Measurements from ENCODE around the gene IFRD2. TPM values are rescaled to one million over a fixed set of nuclear protein-coding genes. Genes with fewer than 3 reads are reported as not detected.
"Not testable (repeated sequence)": the region's sequence is repeated elsewhere in the genome, so short reads cannot be mapped to it uniquely, and the experiment has no call there.

Gene IFRD2
- total RNA-seq, 2 experiments from 2014 or later, result 100 to 125 TPM

- intact Hi-C loops (cut with DNase I, micrococcal nuclease); POLR2A ChIA-PET; DNase-seq; H3K4me1 Mint-ChIP-seq; ATAC-seq; H3K27ac Mint-ChIP-seq; H3K4me3 Mint-ChIP-seq; H3K27me3 Mint-ChIP-seq; H3K9me3 Mint-ChIP-seq (ENCODE audit: low read depth): not testable (repeated sequence)
- peaks cover 19% of the 10 kb centered on the region for H3K36me3 Mint-ChIP-seq (ENCODE audit: low read depth)
- CTCF ChIA-PET, result interaction anchor here (1.4 kb wide), 1 partner anchor 9 kb away, joined by 5 read pairs; no protein-coding TSS in a partner anchor
Observed at GRCh38 chr3:50284121-50284520, 8.1 kb downstream of the IFRD2 start.

- ATAC-seq (no peak), DNase-seq (no peak)
- Mint-ChIP-seq H3K27me3 (peaks cover 25% of the 10 kb centered on the region), H3K36me3 (ENCODE audit: low read depth) (no peaks in the 10 kb centered on the region), H3K4me1 (peaks cover 10% of the 10 kb centered on the region), H3K4me3 (no peak overlapping the region), H3K27ac (no peak overlapping the region), H3K9me3 (ENCODE audit: low read depth) (no peaks in the 10 kb centered on the region)
- ChIA-PET POLR2A (interaction anchor here (0.6 to 0.7 kb wide), 3 partner anchors 12 to 22 kb away, joined by 3 to 5 read pairs (median 3); no protein-coding TSS in a partner anchor), CTCF (interaction anchor here (0.6 to 0.9 kb wide), 3 partner anchors 61 to 356 kb away, joined by 3 to 4 read pairs (median 3); partner anchors contain the start of gene RASSF1)
- intact Hi-C loops (cut with DNase I, micrococcal nuclease), result loop anchor here in 1 of 2 experiments (10.0 kb wide), 1 partner anchor 45 kb away; the partner anchor contains the start of genes HYAL2 and TUSC2
Observed at GRCh38 chr3:50279255-50280016, 12.8 kb downstream of the IFRD2 start.

- no peak for ATAC-seq
Observed at GRCh38 chr3:50278880-50279224, 13.4 kb downstream of the IFRD2 start, which contains the start of gene LSMEM2. TSS of gene LSMEM2 (plus strand) at chr3:50279087. CDS start at chr3:50279114, 27 bp downstream.

DNA sequence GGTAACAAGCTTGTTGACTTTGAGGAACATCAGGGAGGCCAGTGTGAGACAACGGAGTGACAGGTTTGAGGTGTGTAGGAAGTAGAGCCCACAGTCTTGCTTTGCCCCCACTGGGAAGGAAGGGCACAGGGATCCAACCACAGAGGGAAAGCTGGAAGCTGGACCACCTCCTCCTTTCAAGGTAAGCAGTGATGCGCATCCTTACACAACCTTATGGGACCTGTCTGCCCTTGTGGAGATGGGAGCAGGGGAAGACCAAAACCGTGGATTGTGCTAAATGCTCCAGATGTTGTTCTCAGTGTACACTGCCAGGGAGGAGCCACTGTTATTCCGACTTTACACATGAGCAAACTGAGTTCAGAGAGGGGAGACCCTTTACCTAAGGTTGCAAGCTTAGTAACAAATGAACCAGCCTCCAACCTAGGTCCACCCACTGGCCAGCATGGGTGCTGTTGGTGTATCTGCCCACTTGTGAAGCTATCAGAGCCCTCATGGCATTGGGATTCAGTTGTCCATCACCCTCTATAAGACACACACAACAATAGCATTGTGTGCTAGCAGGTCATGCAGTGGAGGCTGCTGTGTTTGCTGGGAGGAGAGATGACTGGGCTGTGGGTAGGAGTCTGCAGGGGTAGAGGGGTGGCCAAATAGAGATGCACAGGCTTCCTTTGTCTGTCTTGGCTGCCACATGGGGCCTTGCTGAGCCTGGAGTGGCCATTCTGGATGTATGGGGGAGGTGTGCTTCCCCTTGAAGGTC, 13.9 kb downstream of the IFRD2 start:
- Mint-ChIP-seq H3K36me3 (ENCODE audit: low read depth) (no peaks in the 10 kb centered on the region), H3K4me1 (peaks cover 17% of the 10 kb centered on the region), H3K9me3 (ENCODE audit: low read depth) (no peaks in the 10 kb centered on the region), H3K27me3 (peaks cover 31% of the 10 kb centered on the region), H3K4me3 (no peak overlapping the region), H3K27ac (no peak overlapping the region)
- CTCF ChIA-PET, result interaction anchor here (0.5 to 1.0 kb wide), 4 partner anchors 46 to 63 kb away, joined by 3 to 4 read pairs (median 3); partner anchors contain the start of gene RASSF1
- DNase-seq (no peak), ATAC-seq (no peak)
- intact Hi-C loops (cut with DNase I, micrococcal nuclease), result loop anchor here in 1 of 2 experiments (10.0 kb wide), 1 partner anchor 46 kb away; the partner anchor contains the start of genes HYAL2 and TUSC2
- POLR2A ChIA-PET, result interaction anchor here (0.6 kb wide), 1 partner anchor 156 kb away, joined by 3 read pairs; no protein-coding TSS in a partner anchor

More at GRCh38 chr3:50278880-50279224, 13.4 kb downstream of the IFRD2 start, which contains the start of gene LSMEM2:
- Mint-ChIP-seq H3K9me3 (ENCODE audit: low read depth) (no peaks in the 10 kb centered on the region), H3K36me3 (ENCODE audit: low read depth) (no peaks in the 10 kb centered on the region), H3K4me1 (peaks cover 16% of the 10 kb centered on the region), H3K27ac (no peak within 1 kb of the TSS), H3K4me3 (no peak within 1 kb of the TSS), H3K27me3 (peaks cover 29% of the 10 kb centered on the region)
- ChIA-PET POLR2A (no interaction called here), CTCF (interaction anchor here (0.9 kb wide), 1 partner anchor 62 kb away, joined by 4 read pairs; the partner anchor contains the start of gene RASSF1)
- no peak for DNase-seq
- intact Hi-C loops (cut with DNase I, micrococcal nuclease), result loop anchor here in 1 of 2 experiments (10.0 kb wide), 1 partner anchor 46 kb away; the partner anchor contains the start of genes HYAL2 and TUSC2

DNA sequence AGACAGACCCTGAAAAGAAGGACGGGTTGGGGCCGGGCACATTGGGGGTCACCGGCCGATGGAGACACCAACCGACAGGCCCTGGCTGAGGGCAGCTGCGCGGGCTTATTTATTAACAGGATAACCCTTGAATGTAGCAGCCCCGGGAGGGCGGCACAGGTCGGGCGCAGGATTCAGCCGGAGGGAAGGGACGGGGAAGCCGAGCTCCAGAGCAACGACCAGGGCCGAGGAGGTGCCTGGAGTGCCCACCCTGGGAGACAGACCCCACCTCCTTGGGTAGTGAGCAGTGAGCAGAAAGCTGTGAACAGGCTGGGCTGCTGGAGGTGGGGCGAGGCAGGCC, 15.5 kb downstream of the IFRD2 start:
- ChIA-PET POLR2A (interaction anchor here (0.6 kb wide), 2 partner anchors 13 to 323 kb away, joined by 4 to 7 read pairs; no protein-coding TSS in a partner anchor), CTCF (interaction anchor here (0.5 to 1.4 kb wide), 5 partner anchors 41 to 161 kb away, joined by 3 to 4 read pairs (median 3); partner anchors contain the start of gene GNAI2)

DNA sequence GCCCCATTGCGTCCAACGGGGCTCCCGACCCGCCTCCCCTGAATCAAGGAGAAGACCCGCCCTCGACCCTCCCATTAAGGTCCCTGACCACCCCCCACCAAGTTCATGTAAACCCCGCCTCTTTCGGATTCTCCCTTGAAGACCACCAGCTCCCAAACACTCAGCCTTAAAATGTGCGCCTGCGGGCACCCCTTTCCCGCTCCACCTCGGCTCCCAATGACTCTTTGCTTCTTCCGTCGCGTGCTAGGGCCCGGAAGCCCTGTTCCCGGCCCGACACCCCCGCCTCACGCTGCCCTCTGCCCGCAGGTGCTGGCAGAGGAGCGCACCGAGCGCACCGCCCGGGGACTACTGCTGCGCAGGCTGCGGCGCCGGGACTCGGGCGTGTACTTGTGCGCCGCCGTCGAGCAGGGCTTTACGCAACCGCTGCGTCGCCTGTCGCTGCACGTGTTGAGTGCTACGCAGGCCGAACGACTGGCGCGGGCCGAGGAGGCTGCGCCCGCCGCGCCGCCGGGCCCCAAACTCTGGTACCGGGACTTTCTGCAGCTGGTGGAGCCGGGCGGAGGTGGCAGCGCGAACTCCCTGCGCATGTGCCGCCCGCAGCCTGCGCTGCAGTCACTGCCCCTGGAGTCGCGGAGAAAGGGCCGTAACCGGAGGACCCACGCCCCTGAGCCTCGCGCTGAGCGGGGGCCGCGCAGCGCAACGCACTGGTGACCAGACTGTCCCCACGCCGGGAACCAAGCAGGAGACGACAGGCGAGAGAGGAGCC, 16.1 kb downstream of the IFRD2 start:
- Mint-ChIP-seq H3K36me3 (ENCODE audit: low read depth) (no peaks in the 10 kb centered on the region), H3K9me3 (ENCODE audit: low read depth) (no peaks in the 10 kb centered on the region), H3K27me3 (peaks cover 35% of the 10 kb centered on the region), H3K4me1 (peaks cover 25% of the 10 kb centered on the region), H3K27ac (no peak overlapping the region), H3K4me3 (peak overlapping the region; percentile 43)
- POLR2A ChIA-PET, result no interaction called here
- ATAC-seq (peak; percentile 23), DNase-seq (peak; percentile 75)
- CTCF ChIA-PET, result interaction anchor here (0.5 to 3.1 kb wide), 6 partner anchors 8 to 94 kb away, joined by 3 to 21 read pairs (median 4); partner anchors contain the start of gene GNAI2
- intact Hi-C loops (cut with DNase I, micrococcal nuclease), result loop anchor here in 1 of 2 experiments (10.0 kb wide), 1 partner anchor 49 kb away; the partner anchor contains the start of genes HYAL2 and TUSC2

More for the DNA sequence above, 15.5 kb downstream of the IFRD2 start:
- intact Hi-C loops (cut with DNase I, micrococcal nuclease), result loop anchor here in 1 of 2 experiments (10.0 kb wide), 1 partner anchor 48 kb away; the partner anchor contains the start of genes HYAL2 and TUSC2
- no peak for DNase-seq
- H3K4me1 Mint-ChIP-seq, result peaks cover 25% of the 10 kb centered on the region
- H3K27ac Mint-ChIP-seq, result no peak overlapping the region
- H3K4me3 Mint-ChIP-seq, result no peak overlapping the region
- no peaks in the 10 kb centered on the region for H3K36me3 Mint-ChIP-seq (ENCODE audit: low read depth)
- no peaks in the 10 kb centered on the region for H3K9me3 Mint-ChIP-seq (ENCODE audit: low read depth)
- peaks cover 35% of the 10 kb centered on the region for H3K27me3 Mint-ChIP-seq
- ATAC-seq, result no peak

DNA sequence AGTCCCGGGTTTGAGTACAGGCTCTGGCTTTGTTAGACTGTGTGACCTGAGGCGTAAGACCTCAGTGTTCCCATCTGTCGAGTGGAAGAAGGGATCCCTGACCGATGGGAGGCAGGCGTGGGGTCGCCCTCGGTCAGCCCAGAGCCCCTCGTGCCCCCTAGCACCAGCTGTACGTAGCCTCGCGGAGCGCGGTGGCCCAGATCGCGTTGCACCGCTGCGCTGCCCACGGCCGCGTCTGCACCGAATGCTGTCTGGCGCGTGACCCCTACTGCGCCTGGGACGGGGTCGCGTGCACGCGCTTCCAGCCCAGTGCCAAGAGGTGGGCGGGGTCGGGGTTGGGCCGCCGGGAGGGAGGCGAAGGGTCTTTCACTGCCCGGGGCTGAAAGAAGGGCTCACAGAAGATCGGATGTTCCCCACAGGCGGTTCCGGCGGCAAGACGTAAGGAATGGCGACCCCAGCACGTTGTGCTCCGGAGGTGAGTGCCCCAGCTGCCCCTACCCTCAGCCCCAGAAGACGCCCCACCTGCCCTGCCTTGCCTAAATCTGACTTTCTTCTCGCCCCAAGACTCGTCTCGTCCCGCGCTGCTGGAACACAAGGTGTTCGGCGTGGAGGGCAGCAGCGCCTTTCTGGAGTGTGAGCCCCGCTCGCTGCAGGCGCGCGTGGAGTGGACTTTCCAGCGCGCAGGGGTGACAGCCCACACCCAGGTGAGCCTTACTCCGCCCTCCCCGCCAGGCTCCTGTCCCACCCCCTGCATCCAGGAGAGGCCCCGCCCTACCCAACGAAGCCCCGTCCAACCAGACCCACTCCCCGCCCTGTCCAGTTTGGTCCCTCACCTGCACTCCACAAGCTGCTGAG, 16.9 kb downstream of the IFRD2 start:
- Mint-ChIP-seq H3K9me3 (ENCODE audit: low read depth) (no peaks in the 10 kb centered on the region), H3K36me3 (ENCODE audit: low read depth) (no peaks in the 10 kb centered on the region), H3K4me1 (peaks cover 25% of the 10 kb centered on the region), H3K4me3 (peak overlapping the region; percentile 43), H3K27ac (no peak overlapping the region), H3K27me3 (peaks cover 35% of the 10 kb centered on the region)
- intact Hi-C loops (cut with DNase I, micrococcal nuclease), result loop anchor here in 1 of 2 experiments (10.0 kb wide), 1 partner anchor 49 kb away; the partner anchor contains the start of genes HYAL2 and TUSC2
- ATAC-seq, result no peak
- CTCF ChIA-PET, result interaction anchor here (0.6 to 3.1 kb wide), 10 partner anchors 9 to 83 kb away, joined by 3 to 21 read pairs (median 3); no protein-coding TSS in a partner anchor
- DNase-seq, result no peak
- POLR2A ChIA-PET, result interaction anchor here (0.6 kb wide), 1 partner anchor 29 kb away, joined by 5 read pairs; no protein-coding TSS in a partner anchor

DNA sequence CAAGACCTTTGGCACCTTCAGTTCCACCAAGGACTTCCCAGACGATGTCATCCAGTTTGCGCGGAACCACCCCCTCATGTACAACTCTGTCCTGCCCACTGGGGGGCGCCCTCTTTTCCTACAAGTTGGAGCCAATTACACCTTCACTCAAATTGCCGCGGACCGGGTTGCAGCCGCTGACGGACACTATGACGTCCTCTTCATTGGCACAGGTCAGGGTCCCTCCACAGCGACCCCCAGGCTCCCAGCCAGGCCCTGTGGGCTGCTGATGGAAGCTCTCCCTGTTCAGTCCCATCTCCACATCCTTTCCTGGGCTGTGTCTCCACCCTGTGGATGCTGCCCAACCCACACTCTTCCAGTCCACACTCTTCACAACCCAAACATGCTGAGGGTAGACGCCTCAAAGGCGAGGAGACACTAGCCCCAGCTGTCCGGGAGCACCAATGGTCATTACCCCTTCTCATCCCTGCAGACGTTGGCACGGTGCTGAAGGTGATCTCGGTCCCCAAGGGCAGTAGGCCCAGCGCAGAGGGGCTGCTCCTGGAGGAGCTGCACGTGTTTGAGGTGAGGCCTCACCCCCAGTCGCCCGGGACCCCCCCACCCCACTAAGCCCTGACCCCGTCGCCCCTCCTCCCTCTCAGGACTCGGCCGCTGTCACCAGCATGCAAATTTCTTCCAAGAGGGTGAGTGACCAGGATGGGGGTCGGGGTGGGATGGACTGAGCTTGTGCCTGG, 17.7 kb downstream of the IFRD2 start:
- DNase-seq (peak; percentile 90), ATAC-seq (peak; percentile 59)
- Mint-ChIP-seq H3K4me1 (peaks cover 25% of the 10 kb centered on the region), H3K4me3 (no peak overlapping the region), H3K36me3 (ENCODE audit: low read depth) (no peaks in the 10 kb centered on the region), H3K9me3 (ENCODE audit: low read depth) (no peaks in the 10 kb centered on the region), H3K27me3 (peaks cover 35% of the 10 kb centered on the region), H3K27ac (no peak overlapping the region)
- ChIA-PET CTCF (interaction anchor here (0.6 to 3.1 kb wide), 8 partner anchors 9 to 79 kb away, joined by 3 to 21 read pairs (median 3); no protein-coding TSS in a partner anchor), POLR2A (interaction anchor here (0.6 kb wide), 1 partner anchor 30 kb away, joined by 5 read pairs; no protein-coding TSS in a partner anchor)
- intact Hi-C loops (cut with DNase I, micrococcal nuclease), result loop anchor here (1.0 to 10.0 kb wide), 4 partner anchors 18 to 152 kb away; partner anchors contain the start of genes HYAL2 (in 1 of the 2), IFRD2 (in 1 of the 2) and TUSC2 (in 1 of the 2)

DNA sequence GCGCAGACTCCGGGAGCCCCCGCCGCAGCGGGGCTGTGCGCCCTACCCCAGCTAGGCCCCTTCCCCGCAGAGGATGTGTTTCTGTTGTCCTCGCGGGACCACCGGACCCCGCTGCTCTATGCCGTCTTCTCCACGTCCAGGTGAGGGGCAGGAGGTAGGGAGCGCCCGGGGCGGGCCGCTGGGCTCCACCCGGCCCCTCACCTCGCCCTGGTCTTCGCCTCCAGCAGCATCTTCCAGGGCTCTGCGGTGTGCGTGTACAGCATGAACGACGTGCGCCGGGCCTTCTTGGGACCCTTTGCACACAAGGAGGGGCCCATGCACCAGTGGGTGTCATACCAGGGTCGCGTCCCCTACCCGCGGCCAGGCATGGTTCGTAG, 18.6 kb downstream of the IFRD2 start:
- peaks cover 25% of the 10 kb centered on the region for H3K4me1 Mint-ChIP-seq
- H3K27me3 Mint-ChIP-seq, result peaks cover 35% of the 10 kb centered on the region
- intact Hi-C loops (cut with DNase I, micrococcal nuclease), result loop anchor here (1.0 to 10.0 kb wide), 11 partner anchors 13 to 152 kb away; partner anchors contain the start of genes HYAL2 (in 1 of the 2), IFRD2 (in 1 of the 2) and TUSC2 (in 1 of the 2)
- H3K36me3 Mint-ChIP-seq (ENCODE audit: low read depth), result no peaks in the 10 kb centered on the region
- H3K27ac Mint-ChIP-seq, result no peak overlapping the region
- no peak for ATAC-seq
- ChIA-PET POLR2A (no interaction called here), CTCF (interaction anchor here (0.8 to 3.1 kb wide), 2 partner anchors 78 to 81 kb away, joined by 3 to 21 read pairs; no protein-coding TSS in a partner anchor)
- H3K4me3 Mint-ChIP-seq, result no peak overlapping the region
- H3K9me3 Mint-ChIP-seq (ENCODE audit: low read depth), result no peaks in the 10 kb centered on the region
- no peak for DNase-seq

Data from activated CD4-positive, alpha-beta T cell treated with anti-CD3 and anti-CD28 coated beads for 36 hours (primary cell).